PC-3 (cell line): ENCODE data around the gene CD2AP. TPM values are rescaled to one million over a fixed set of nuclear protein-coding genes. Genes with fewer than 3 reads are reported as not detected.

ENCODE experiments used
- ATAC-seq: fragments of 200-7000 bp; cut with Tn5 transposase; 2 replicates; pipeline ENCODE4 v1.9.1; 2020; ENCODE audit warnings: mild to moderate bottlenecking, moderate library complexity
- BruUV-seq: library from RNA; stranded (reverse); fragments of 400-500 nt; replicated peaks from 2 replicates; lab custom pipeline; 2021; lab: Mats Ljungman, UMichigan
- CTCF ChIA-PET: fragments of 300-600 bp; sonication (Branson Sonifier 250); formaldehyde crosslinking; loops from one replicate; lab custom pipeline; 2022; ENCODE audit warnings: antibody characterized with exemption; lab: Charles Lee
- POLR2A ChIA-PET: fragments of 300-600 bp; sonication (Branson Sonifier 250); formaldehyde crosslinking; loops from one replicate; lab custom pipeline; 2022; ENCODE audit warnings: antibody characterized with exemption; ENCODE audit not compliant: unreplicated experiment; lab: Charles Lee
- DNase-seq: peaks from one replicate; pipeline ENCODE4 v3.0.0-alpha.2; 2015
- H2AFZ ChIP-seq: fragments of 300-600 bp; sonication (generic); 2 replicates; pipeline ENCODE4 v1.6.0; 2016; ENCODE audit warnings: antibody characterized with exemption, low read length
- H3F3A ChIP-seq: fragments of 300-600 bp; sonication (generic); one replicate; pipeline ENCODE4 v1.6.0; 2017; ENCODE audit warnings: antibody characterized with exemption, low read length, control low read depth, mild to moderate bottlenecking; ENCODE audit not compliant: unreplicated experiment
- H3K27ac ChIP-seq: fragments of 300-600 bp; sonication (generic); 2 replicates; pipeline ENCODE4 v1.5.1; 2016; ENCODE audit warnings: mild to moderate bottlenecking, low read length
- H3K27me3 ChIP-seq: fragments of 300-600 bp; sonication (generic); 2 replicates; pipeline ENCODE4 v1.6.1; 2016; ENCODE audit warnings: low read length, mixed read lengths
- H3K36me3 ChIP-seq: fragments of 300-600 bp; sonication (generic); 2 replicates; pipeline ENCODE4 v1.6.1; 2016; ENCODE audit warnings: low read depth, mixed run types, low read length, mixed read lengths
- H3K4me1 ChIP-seq: fragments of 300-600 bp; sonication (generic); 2 replicates; pipeline ENCODE4 v1.5.1; 2016; ENCODE audit warnings: low read length; ENCODE audit not compliant: insufficient read depth
- H3K4me2 ChIP-seq: fragments of 300-600 bp; sonication (generic); 2 replicates; pipeline ENCODE4 v1.6.0; 2016; ENCODE audit warnings: low read length
- H3K4me3 ChIP-seq: fragments of 300-600 bp; sonication (generic); 2 replicates; pipeline ENCODE4 v1.5.1; 2016; ENCODE audit warnings: mild to moderate bottlenecking, low read length, mixed read lengths
- H3K79me2 ChIP-seq: fragments of 300-600 bp; sonication (generic); 2 replicates; pipeline ENCODE4 v1.6.1; 2017; ENCODE audit warnings: low read length, mixed read lengths
- H3K9ac ChIP-seq: fragments of 300-600 bp; sonication (generic); 2 replicates; pipeline ENCODE4 v1.6.0; 2016; ENCODE audit warnings: mild to moderate bottlenecking, low read length
- H3K9me2 ChIP-seq: fragments of 300-600 bp; sonication (generic); replicated peaks from 2 replicates; pipeline ENCODE4 v1.6.1; 2016; ENCODE audit warnings: mixed run types, low read length, mixed read lengths
- H3K9me3 ChIP-seq: fragments of 300-600 bp; sonication (generic); 2 replicates; pipeline ENCODE4 v1.6.1; 2016; ENCODE audit warnings: low read length, mixed read lengths
- H4K20me1 ChIP-seq: fragments of 300-600 bp; sonication (generic); 2 replicates; pipeline ENCODE4 v1.6.1; 2016; ENCODE audit warnings: low read length, mixed read lengths
- EZH2 ChIP-seq: fragments of 300-600 bp; sonication (generic); IDR thresholded peaks from one replicate; pipeline ENCODE4 v1.6.1; 2017; ENCODE audit warnings: antibody characterized with exemption, mild to moderate bottlenecking, low read length; ENCODE audit not compliant: unreplicated experiment
- EZH2phosphoT487 ChIP-seq: fragments of 300-600 bp; sonication (generic); IDR thresholded peaks from 2 replicates; pipeline ENCODE4 v1.6.1; 2018; ENCODE audit warnings: mild to moderate bottlenecking, antibody characterized with exemption, low read length, borderline replicate concordance
- intact Hi-C: fragments of 100-400 bp; cut with micrococcal nuclease; formaldehyde crosslinking; loops from 2 replicates; pipeline ENCODE4 v1.9.0; 2023
- total RNA-seq: library from RNA; depleted of rRNA; stranded (reverse); fragments of >200 nt; gene quantifications from 2 replicates; pipeline ENCODE4 v1.2.3, GENCODE V29; 2014
- TF ChIP-seq, protein P1 (sequence below): fragments of 300-600 bp; sonication (generic); conservative IDR thresholded peaks from 2 replicates; pipeline ENCODE4 v1.5.1; 2017; ENCODE audit warnings: antibody characterized with exemption, low read depth, mild to moderate bottlenecking, low read length

The CD2AP gene
- total RNA-seq, 1 experiment from 2014 or later = 16.2 TPM

DNA sequence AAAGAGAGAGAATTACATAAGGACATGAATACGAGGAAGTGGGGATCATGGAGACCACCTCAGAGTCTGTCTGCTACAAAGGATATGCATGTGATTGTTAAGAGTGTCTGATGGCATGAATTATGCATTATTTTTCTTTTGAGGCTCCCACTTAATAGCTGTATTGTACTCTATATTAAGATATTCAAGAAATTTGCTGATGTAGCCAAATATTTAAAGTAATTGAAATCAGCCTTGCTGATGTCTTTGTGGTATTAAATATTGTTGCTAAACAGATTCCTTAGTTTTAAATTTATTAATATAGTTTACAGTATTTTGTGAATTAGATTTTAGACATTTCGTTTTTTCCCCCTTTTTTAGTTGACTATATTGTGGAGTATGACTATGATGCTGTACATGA, 25.3 kb downstream of the CD2AP start:
- H2AFZ ChIP-seq = no peak overlapping the region
- peaks cover 9% of the 10 kb centered on the region; the same call in 1 of the 2 replicates for H4K20me1 ChIP-seq
- CTCF ChIA-PET = no interaction called here
- ATAC-seq (no peak), DNase-seq (no peak)
- BruUV-seq = no TSS peak
- H3F3A ChIP-seq = no peaks in the 10 kb centered on the region
- POLR2A ChIA-PET = no interaction called here
- H3K4me3 ChIP-seq = no peak overlapping the region
- H3K36me3 ChIP-seq = 0 out of 2 replicates have a peak, but pooled peaks cover 9% of the 10 kb centered on the region
- H3K4me2 ChIP-seq = no peak overlapping the region
- no peaks in the 10 kb centered on the region for H3K9me2 ChIP-seq
- no peak overlapping the region for H3K9ac ChIP-seq
- intact Hi-C loops = no loop called here
- H3K27me3 ChIP-seq = no peaks in the 10 kb centered on the region
- H3K79me2 ChIP-seq = peaks cover 52% of the 10 kb centered on the region
- no peak overlapping the region for H3K27ac ChIP-seq
- TF ChIP-seq EZH2phosphoT487 = no peak
- TF ChIP-seq, protein P1, sequence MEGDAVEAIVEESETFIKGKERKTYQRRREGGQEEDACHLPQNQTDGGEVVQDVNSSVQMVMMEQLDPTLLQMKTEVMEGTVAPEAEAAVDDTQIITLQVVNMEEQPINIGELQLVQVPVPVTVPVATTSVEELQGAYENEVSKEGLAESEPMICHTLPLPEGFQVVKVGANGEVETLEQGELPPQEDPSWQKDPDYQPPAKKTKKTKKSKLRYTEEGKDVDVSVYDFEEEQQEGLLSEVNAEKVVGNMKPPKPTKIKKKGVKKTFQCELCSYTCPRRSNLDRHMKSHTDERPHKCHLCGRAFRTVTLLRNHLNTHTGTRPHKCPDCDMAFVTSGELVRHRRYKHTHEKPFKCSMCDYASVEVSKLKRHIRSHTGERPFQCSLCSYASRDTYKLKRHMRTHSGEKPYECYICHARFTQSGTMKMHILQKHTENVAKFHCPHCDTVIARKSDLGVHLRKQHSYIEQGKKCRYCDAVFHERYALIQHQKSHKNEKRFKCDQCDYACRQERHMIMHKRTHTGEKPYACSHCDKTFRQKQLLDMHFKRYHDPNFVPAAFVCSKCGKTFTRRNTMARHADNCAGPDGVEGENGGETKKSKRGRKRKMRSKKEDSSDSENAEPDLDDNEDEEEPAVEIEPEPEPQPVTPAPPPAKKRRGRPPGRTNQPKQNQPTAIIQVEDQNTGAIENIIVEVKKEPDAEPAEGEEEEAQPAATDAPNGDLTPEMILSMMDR = no peak
- TF ChIP-seq EZH2 = no peak
- no peaks in the 10 kb centered on the region for H3K4me1 ChIP-seq
- no peaks in the 10 kb centered on the region for H3K9me3 ChIP-seq

GRCh38 chr6:47509937-47510336, 32.3 kb downstream of the CD2AP start:
- CTCF ChIA-PET = no interaction called here
- TF ChIP-seq EZH2phosphoT487 (no peak), EZH2 (no peak)
- TF ChIP-seq, protein P1 = no peak
- Histone ChIP-seq H3F3A (no peaks in the 10 kb centered on the region), H3K9ac (no peak overlapping the region), H3K4me1 (no peaks in the 10 kb centered on the region), H3K27ac (no peak overlapping the region), H2AFZ (no peak overlapping the region), H3K36me3 (peaks cover 36% of the 10 kb centered on the region), H3K9me2 (no peaks in the 10 kb centered on the region), H3K79me2 (peaks cover 25% of the 10 kb centered on the region), H3K4me3 (no peak overlapping the region), H4K20me1 (no peaks in the 10 kb centered on the region), H3K9me3 (peaks cover 8% of the 10 kb centered on the region; the same call in 1 of the 2 replicates), H3K4me2 (no peak overlapping the region), H3K27me3 (no peaks in the 10 kb centered on the region)
- intact Hi-C loops = no loop called here
- no TSS peak for BruUV-seq
- DNase-seq (no peak), ATAC-seq (no peak)
- POLR2A ChIA-PET = no interaction called here

GRCh38 chr6:47512872-47513271, 35.3 kb downstream of the CD2AP start:
- H3K9me3 ChIP-seq = peaks cover 8% of the 10 kb centered on the region; the same call in 1 of the 2 replicates
- ChIA-PET CTCF (no interaction called here), POLR2A (no interaction called here)
- ATAC-seq (no peak), DNase-seq (no peak)
- no peaks in the 10 kb centered on the region for H3K4me1 ChIP-seq
- peaks cover 27% of the 10 kb centered on the region for H3K36me3 ChIP-seq
- no peaks in the 10 kb centered on the region for H3F3A ChIP-seq
- H3K4me3 ChIP-seq = no peak overlapping the region
- H3K27ac ChIP-seq = no peak overlapping the region
- intact Hi-C loops = no loop called here
- TF ChIP-seq EZH2 = no peak
- TF ChIP-seq, protein P1 = no peak
- TF ChIP-seq EZH2phosphoT487 = no peak
- peaks cover 43% of the 10 kb centered on the region for H3K79me2 ChIP-seq
- H3K9me2 ChIP-seq = no peaks in the 10 kb centered on the region
- H3K9ac ChIP-seq = no peak overlapping the region
- H3K27me3 ChIP-seq = no peaks in the 10 kb centered on the region
- no peak overlapping the region for H3K4me2 ChIP-seq
- no peaks in the 10 kb centered on the region for H4K20me1 ChIP-seq
- no TSS peak for BruUV-seq
- no peak overlapping the region for H2AFZ ChIP-seq
